Gastroesophageal sphincter (tissue), 3 donors: Measurements from ENCODE around the gene LACRT.

Experiments
- CTCF ChIP-seq, 4 experiments: fragments of 200-600 bp in 2 of 4; fragments of 450-650 bp in 2 of 4; sonication (generic) in 1 of 4; IDR thresholded peaks; one replicate each; pipeline ENCODE4 v1.5.1; 2017 to 2019; ENCODE audit warnings: antibody characterized with exemption in 4 of 4, mild to moderate bottlenecking in 2 of 4, moderate library complexity in 2 of 4
- POLR2A ChIP-seq, 2 donors: fragments of 450-650 bp; IDR thresholded peaks; one replicate each; pipeline ENCODE4 v1.6.1; 2017; ENCODE audit warnings: antibody characterized with exemption in 2 of 2, mild to moderate bottlenecking in 2 of 2, moderate library complexity in 1 of 2
- POLR2AphosphoS5 ChIP-seq: sonication (generic); formaldehyde crosslinking; IDR thresholded peaks from one replicate; pipeline ENCODE4 v1.6.1; 2017; ENCODE audit warnings: antibody characterized with exemption

DNA sequence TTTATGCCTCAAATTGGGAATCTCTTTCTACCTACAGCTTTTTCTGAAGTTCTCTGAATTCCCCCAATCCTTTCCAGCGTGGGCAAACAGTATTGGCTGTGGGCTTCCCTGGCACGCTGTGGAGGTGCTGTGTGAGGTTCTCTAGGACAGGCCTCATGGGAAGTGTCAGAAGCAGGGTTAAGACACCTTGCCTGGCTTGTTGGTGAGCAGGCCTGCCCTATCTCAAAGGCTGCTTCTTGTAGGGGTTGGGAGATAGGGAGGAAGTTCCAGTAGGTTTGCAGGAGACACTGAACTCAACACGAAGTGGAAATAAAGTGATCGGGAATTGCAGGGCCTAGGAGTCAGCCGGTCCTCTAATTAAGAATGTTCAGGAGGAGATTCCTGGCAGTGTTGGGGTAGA, 43.4 kb upstream of the LACRT start:
- TF ChIP-seq CTCF (IDR thresholded peaks at IDR 0.05) (no peak), POLR2A (IDR thresholded peaks at IDR 0.05) (no peak), POLR2AphosphoS5 (no peak)
